ENCODE data around the gene TOB1.

The TOB1 gene

DNA sequence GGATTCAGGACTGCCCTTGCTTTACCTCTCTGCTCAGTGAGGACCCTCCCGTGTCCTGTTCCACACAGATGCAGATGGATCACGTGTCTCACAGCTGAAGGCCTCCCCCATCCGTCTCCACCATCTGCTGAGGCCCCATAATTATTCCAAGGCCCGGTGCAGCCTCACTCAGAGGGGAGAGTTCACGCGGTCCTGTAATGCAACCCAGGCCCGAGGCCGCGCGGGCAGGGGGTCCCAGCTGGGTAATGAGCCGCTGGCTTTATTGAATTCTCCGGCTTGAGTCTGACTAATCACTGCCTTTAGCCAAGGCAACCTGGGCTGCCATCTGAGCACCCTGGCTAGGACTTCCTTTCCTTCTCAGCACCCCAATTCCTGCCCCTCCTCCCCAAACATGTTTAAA lies 35.2 kb downstream of the TOB1 start:
- no peak for DNase-seq

DNA sequence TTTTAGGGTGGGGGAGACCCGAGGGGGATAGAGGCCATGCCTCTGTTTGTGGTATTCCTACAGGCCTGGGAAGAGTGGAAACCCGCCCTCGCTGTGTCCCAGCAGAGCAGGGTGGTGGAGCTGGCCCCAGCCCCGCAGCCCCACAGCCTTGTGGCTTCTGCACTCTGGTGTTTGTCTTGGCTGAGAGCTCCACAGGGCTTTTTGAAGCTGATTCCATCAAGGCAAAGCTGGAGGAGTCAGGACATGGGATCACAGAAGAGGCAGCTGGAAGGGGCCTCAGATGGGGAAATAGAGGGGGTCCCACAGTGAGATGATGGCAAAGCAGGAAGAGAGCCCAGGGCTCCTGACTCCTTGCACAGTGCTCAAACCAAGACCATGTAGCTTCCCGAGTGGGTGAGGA lies 35.8 kb downstream of the TOB1 start:
- no peak for DNase-seq

- DNase-seq = no peak
These were observed 36.8 kb downstream of the TOB1 start for GRCh38 chr17:50829332-50829731.

DNA sequence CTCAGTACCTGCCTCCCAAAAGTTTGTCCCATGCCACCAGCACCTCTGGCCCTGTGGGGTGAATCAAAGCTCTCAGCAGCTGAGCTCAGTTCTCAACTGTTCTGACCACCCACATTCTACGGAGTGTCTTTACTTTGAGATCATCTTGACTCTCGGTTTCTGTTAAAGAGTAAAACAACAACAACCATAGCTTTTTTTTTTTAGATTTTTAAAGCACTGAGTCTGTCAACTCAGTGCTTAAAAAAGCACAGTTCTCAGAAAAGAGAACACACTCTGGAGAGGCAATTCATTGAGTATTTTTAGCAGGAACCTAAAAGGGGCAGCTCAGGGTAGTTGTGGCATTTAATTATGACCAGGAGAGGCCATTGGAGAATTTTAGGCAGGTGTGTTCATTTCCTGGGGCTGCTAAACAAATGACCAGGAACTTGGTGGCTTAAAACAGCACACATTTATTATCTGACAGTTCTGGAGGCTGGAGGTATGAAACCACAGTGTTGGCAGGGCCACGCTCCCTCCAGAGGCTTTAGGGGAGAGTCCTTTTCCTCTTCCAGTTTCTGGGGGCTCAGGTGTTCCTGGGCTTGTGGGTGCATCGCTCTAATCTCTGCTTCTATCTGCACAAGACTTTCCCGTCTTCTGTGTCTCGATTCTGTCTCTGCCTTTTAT lies 37.5 kb downstream of the TOB1 start:
- DNase-seq = no peak

DNA sequence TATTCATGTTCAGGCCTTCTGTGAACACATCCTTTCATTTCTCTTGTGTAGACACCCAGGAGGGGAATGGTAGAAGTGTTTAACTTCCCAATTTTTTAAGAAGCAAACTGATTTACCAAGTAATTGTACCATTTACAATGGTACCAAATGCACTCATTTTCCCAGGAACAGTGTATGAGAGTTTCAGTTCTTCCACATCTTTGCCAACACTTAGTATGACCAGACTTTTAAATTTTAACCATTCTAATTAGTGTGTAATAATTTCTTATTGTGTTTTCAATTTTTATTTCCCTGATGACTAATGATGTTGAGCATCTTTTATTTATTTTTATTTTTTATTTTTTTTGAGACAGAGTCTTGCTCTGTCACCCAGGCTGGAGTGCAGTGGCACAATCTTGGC lies 41.0 kb downstream of the TOB1 start:
- no peak for DNase-seq

GRCh38 chr17:50824429-50824828 lies 41.7 kb downstream of the TOB1 start:
- DNase-seq = no peak

- DNase-seq = no peak
These were observed 43.6 kb downstream of the TOB1 start for GRCh38 chr17:50822550-50822949.

GRCh38 chr17:50820651-50821050 lies 45.5 kb downstream of the TOB1 start:
- no peak for DNase-seq

- no peak for DNase-seq
These were observed 47.1 kb downstream of the TOB1 start for GRCh38 chr17:50818921-50819657.

DNA sequence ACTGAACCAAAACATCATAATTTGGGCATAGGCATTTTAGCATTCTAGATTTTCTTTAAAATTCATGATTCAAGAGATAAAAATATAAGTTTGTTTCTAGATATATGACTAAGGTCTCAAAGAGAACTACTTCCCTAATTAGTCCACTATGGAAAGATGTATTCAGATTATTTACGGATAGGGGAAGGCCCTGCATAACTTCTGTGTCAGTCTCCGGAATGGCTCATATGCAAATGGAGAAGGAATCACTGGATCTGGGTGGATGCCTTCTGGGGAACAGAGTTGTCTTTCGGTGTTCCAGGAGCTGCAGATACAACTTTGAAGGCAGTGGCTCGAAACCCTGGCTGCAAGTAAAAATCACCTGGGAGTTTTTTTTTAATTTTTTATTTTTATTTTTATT lies 47.9 kb downstream of the TOB1 start:
- no peak for DNase-seq

DNA sequence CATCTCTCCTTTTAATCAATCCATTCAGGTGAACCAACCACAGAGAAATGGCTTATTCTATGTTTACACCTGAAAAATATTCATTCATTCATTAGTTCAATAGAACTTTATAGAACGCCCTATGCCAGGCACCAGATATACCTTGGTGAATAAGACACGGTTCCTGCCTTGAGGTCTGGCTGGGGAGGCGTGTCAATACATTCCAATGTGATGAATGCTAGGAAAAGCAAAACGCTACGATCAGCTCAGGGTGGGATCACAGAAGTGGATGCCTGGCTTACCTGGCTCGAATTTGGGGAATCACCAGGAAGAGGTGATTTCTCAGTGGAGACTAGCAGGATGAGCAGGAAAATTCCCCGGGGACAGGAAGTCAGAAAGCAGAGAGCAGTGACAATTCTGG lies 48.3 kb downstream of the TOB1 start:
- no peak for DNase-seq

- DNase-seq = peak; percentile 35
These were observed 49.1 kb downstream of the TOB1 start for GRCh38 chr17:50816771-50817751.

- DNase-seq = no peak
These were observed 49.9 kb downstream of the TOB1 start for GRCh38 chr17:50816271-50816670.

DNA sequence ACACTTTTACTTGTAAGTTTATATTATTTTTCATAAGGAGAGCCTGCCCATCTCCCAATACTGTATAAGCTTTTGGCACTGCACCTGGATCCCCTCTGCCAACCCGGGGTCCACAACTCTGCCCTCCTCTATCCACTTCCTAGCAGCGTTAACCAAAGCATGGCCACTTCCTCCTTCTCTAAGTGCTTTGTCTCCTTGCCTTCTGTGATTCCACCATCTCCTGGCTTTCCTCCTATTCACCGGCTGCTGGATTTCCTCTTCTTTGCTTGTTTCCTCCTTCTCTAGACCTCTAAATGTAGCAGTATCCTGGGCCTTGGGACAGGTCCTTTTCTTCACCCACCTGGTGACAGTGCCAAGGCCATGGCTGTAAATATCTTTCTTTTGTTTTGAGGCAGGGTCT lies 50.8 kb downstream of the TOB1 start:
- DNase-seq = no peak

DNA sequence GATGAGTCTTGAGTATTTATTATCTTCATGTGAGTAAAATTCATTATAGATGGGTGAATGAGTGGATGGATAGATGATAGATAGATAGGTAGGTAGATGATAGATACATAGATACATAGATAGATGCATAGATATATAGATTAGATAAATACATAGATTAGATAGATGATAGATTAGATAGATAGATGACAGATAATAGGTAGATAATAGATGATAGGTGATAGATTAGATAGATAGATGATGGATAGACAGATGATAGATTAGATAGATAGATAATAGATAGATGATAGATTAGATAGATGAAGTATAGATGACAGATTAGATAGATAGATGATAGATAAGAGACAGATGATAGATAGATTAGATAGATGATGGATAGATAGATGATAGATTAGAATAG lies 52.6 kb downstream of the TOB1 start:
- no peak for DNase-seq

Measured in stimulated activated CD4-positive, alpha-beta T cell treated with anti-CD3 and anti-CD28 coated beads, Interleukin-1b, Interleukin-23, amount 100 ng/mL, for 48 hours (primary cell).